ENCODE data around the gene PAN3.

GRCh38 chr13:28199089-28199488, 60.7 kb downstream of the PAN3 start:
- TF ChIP-seq CTCF (IDR thresholded peaks at IDR 0.05) (no peak), POLR2A (IDR thresholded peaks at IDR 0.05) (no peak), POLR2AphosphoS5 (IDR thresholded peaks at IDR 0.05) (no peak), EP300 (IDR thresholded peaks at IDR 0.05) (no peak)
